ENCODE results near the gene DCBLD2. TPM values are rescaled to one million over a fixed set of nuclear protein-coding genes. Genes with fewer than 3 reads are reported as not detected.
"Not testable (repeated sequence)": the region's sequence is repeated elsewhere in the genome, so short reads cannot be mapped to it uniquely, and the experiment has no call there.

The DCBLD2 gene
- polyA plus RNA-seq, 1 of the 3 experiments (the other 2 are of a cell fraction) = 159 TPM

DNA sequence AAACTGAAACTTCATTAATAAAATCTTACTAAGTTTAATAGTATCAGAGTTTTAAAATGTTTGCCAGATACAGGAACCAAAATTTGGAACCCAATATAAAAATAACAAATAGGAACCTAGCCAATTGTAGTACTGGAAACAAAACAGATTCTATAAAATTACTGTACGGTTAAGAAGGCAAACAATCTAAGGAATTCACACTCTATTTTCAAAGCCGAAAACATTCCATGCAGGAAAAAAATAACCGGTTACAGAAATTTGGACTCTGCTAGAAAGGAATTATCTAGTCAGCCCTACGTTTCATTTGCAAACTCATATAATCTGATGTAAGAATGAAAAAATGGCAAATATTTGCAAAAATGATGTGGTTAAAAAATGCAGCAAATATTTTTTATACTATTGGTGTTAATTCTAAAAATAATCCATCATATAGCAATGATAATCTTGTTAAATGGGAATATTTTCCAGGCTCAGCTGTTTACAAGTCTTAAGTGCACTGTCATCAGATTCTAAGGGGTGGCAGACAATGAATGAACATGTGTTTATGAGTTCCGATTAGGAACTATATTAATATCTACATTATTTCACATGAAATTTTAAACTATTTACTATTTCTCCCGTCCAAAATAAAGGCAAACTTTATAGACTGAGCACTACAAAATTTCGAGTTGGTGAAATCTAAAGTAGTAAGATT is 58.1 kb downstream of the DCBLD2 start:
- Histone ChIP-seq H4K20me1 (ENCODE audit: insufficient read depth) (peaks cover 93% of the 10 kb centered on the region), H2AFZ (ENCODE audit: low read depth) (no peak overlapping the region), H3K4me2 (no peak overlapping the region), H3K79me2 (ENCODE audit: insufficient read depth) (peaks cover 95% of the 10 kb centered on the region), H3K9me2 (no peaks in the 10 kb centered on the region), H3K9ac (no peak overlapping the region), H3K27me3 (ENCODE audit: insufficient read depth) (no peaks in the 10 kb centered on the region), H3F3A (replicated peaks; ENCODE audit: insufficient read depth) (peaks cover 66% of the 10 kb centered on the region), H3K4me1 (ENCODE audit: control insufficient read depth in 1 of 2, insufficient read depth in 2 of 2, low read depth in 1 of 2, low read length in 1 of 2) (peaks cover 0 to 9% of the 10 kb centered on the region in 2 experiments; a peak in 3 of 4 replicates), H3K9me3 (no peaks in the 10 kb centered on the region), H3K36me3 (replicated peaks in 1 of 2; ENCODE audit: control insufficient read depth in 1 of 2, insufficient read depth in 2 of 2, low read length in 1 of 2) (peaks cover 22 to 89% of the 10 kb centered on the region in 2 experiments), H3K27ac (ENCODE audit: low read depth in 2 of 2, low read length in 1 of 2) (peak overlapping the region in 1 of 2 experiments; percentile 11; a peak in 1 of 4 replicates), H3K4me3 (ENCODE audit: low read depth in 2 of 2, low read length in 1 of 2) (no peak overlapping the region)
- CTCF ChIA-PET = interaction anchor here (1.0 to 1.1 kb wide), 2 partner anchors 26 to 151 kb away, joined by 3 read pairs; no protein-coding TSS in a partner anchor
- POLR2A ChIA-PET = no interaction called here
- WGBS (ENCODE audit: low lambda C conversion rate) = 77% methylated on average over 7 of the region's 7 CpGs
- DNase-seq = no peak
- TF ChIP-seq, protein P1, sequence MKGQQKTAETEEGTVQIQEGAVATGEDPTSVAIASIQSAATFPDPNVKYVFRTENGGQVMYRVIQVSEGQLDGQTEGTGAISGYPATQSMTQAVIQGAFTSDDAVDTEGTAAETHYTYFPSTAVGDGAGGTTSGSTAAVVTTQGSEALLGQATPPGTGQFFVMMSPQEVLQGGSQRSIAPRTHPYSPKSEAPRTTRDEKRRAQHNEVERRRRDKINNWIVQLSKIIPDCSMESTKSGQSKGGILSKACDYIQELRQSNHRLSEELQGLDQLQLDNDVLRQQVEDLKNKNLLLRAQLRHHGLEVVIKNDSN (IDR thresholded peaks at IDR 0.05; ENCODE audit: borderline replicate concordance, low read depth) = no peak
- no peak for TF ChIP-seq RAD21 (IDR thresholded peaks at IDR 0.05; ENCODE audit: low read length)
- TF ChIP-seq GATA2 (CRISPR knock-in tag; IDR thresholded peaks at IDR 0.05) = no peak
- TF ChIP-seq MEF2A (IDR thresholded peaks at IDR 0.05; ENCODE audit: borderline replicate concordance, low read depth) = no peak
- TF ChIP-seq JUND (IDR thresholded peaks at IDR 0.05) = no peak
- TF ChIP-seq ELF1 (IDR thresholded peaks at IDR 0.05) = no peak
- TF ChIP-seq, protein P2, sequence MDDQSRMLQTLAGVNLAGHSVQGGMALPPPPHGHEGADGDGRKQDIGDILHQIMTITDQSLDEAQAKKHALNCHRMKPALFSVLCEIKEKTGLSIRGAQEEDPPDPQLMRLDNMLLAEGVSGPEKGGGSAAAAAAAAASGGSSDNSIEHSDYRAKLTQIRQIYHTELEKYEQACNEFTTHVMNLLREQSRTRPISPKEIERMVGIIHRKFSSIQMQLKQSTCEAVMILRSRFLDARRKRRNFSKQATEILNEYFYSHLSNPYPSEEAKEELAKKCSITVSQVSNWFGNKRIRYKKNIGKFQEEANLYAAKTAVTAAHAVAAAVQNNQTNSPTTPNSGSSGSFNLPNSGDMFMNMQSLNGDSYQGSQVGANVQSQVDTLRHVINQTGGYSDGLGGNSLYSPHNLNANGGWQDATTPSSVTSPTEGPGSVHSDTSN (IDR thresholded peaks at IDR 0.05) = no peak
- TF ChIP-seq, protein P3, sequence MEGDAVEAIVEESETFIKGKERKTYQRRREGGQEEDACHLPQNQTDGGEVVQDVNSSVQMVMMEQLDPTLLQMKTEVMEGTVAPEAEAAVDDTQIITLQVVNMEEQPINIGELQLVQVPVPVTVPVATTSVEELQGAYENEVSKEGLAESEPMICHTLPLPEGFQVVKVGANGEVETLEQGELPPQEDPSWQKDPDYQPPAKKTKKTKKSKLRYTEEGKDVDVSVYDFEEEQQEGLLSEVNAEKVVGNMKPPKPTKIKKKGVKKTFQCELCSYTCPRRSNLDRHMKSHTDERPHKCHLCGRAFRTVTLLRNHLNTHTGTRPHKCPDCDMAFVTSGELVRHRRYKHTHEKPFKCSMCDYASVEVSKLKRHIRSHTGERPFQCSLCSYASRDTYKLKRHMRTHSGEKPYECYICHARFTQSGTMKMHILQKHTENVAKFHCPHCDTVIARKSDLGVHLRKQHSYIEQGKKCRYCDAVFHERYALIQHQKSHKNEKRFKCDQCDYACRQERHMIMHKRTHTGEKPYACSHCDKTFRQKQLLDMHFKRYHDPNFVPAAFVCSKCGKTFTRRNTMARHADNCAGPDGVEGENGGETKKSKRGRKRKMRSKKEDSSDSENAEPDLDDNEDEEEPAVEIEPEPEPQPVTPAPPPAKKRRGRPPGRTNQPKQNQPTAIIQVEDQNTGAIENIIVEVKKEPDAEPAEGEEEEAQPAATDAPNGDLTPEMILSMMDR (IDR thresholded peaks at IDR 0.05) = no peak
- TF ChIP-seq SIN3A (IDR thresholded peaks at IDR 0.05; ENCODE audit: borderline replicate concordance, low read depth, low read length) = no peak

DNA sequence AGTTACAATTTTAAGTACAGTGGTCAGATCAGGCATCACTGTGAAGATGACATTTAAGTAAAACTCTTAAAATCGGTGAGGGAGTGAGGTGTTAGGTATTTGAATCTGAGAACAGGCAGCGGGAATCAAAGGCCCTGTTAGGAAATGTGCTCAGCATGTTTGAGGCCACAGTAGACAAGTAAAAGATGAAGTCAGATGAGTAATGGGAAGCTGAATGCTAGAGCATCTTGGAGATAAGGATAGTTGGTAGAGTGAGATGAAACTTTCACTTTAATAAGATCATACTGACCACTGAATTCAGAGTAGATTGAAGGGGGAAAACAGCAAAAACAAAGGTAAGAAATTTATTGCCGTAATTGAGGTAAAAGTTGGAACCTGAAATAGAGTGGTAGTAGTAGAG is 61.6 kb downstream of the DCBLD2 start:
- TF ChIP-seq ELF1 (IDR thresholded peaks at IDR 0.05) = no peak
- no peak for TF ChIP-seq MEF2A (IDR thresholded peaks at IDR 0.05; ENCODE audit: borderline replicate concordance, low read depth)
- TF ChIP-seq EP300 (IDR thresholded peaks at IDR 0.05; ENCODE audit: borderline replicate concordance in 1 of 2, low read depth in 1 of 2, low read length in 1 of 2) = no peak
- TF ChIP-seq GATA2 (CRISPR knock-in tag; IDR thresholded peaks at IDR 0.05) = no peak
- Histone ChIP-seq H3K4me2 (no peak overlapping the region), H3K4me3 (ENCODE audit: low read depth in 2 of 2, low read length in 1 of 2) (no peak overlapping the region), H4K20me1 (ENCODE audit: insufficient read depth) (peaks cover 57% of the 10 kb centered on the region), H3K9ac (no peak overlapping the region), H3K27me3 (ENCODE audit: insufficient read depth) (no peaks in the 10 kb centered on the region), H3K4me1 (ENCODE audit: control insufficient read depth in 1 of 2, insufficient read depth in 2 of 2, low read depth in 1 of 2, low read length in 1 of 2) (peaks cover 0 to 3% of the 10 kb centered on the region in 2 experiments; a peak in 3 of 4 replicates), H2AFZ (ENCODE audit: low read depth) (no peak overlapping the region), H3K36me3 (replicated peaks in 1 of 2; ENCODE audit: control insufficient read depth in 1 of 2, insufficient read depth in 2 of 2, low read length in 1 of 2) (peaks cover 7 to 55% of the 10 kb centered on the region in 2 experiments), H3K9me3 (no peaks in the 10 kb centered on the region), H3K9me2 (no peaks in the 10 kb centered on the region), H3K27ac (ENCODE audit: low read depth in 2 of 2, low read length in 1 of 2) (peak overlapping the region in 1 of 2 experiments; percentile 9; a peak in 1 of 4 replicates), H3F3A (replicated peaks; ENCODE audit: insufficient read depth) (peaks cover 40% of the 10 kb centered on the region), H3K79me2 (ENCODE audit: insufficient read depth) (peaks cover 60% of the 10 kb centered on the region)
- ChIA-PET CTCF (no interaction called here), POLR2A (no interaction called here)
- DNase-seq = no peak
- 84% methylated on average over 3 of the region's 3 CpGs for WGBS (ENCODE audit: low lambda C conversion rate)

DNA sequence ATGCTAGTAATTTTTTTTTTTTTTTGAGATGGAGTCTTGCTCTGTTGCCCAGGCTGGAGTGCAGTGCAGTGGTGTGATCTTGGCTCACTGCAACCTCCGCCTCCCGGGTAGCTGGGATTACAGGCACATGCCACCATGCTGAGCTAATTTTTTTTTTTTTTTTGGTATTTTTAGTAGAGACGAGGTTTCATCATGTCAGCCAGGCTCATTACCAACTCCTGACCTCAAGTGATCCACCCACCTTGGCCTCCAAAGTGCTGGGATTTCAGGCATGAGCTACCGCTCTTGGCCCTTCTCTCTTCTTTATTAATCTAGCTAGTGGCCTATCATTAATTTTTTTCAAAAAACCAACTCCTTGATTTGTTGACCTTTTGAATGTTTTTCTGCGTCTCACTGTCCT is 70.4 kb downstream of the DCBLD2 start:
- CTCF ChIA-PET = interaction anchor here (0.7 to 1.4 kb wide), 4 partner anchors 10 to 229 kb away, joined by 3 to 5 read pairs (median 3); no protein-coding TSS in a partner anchor
- peaks cover 78% of the 10 kb centered on the region for H3K79me2 ChIP-seq (ENCODE audit: insufficient read depth)
- WGBS (ENCODE audit: low lambda C conversion rate) = 94% methylated on average over 5 of the region's 5 CpGs

More for the DNA sequence above, 70.4 kb downstream of the DCBLD2 start:
- Histone ChIP-seq H3K27ac (ENCODE audit: low read depth in 2 of 2, low read length in 1 of 2) (peak overlapping the region in 1 of 2 experiments; percentile 18; a peak in 1 of 4 replicates), H4K20me1 (ENCODE audit: insufficient read depth) (peaks cover 43% of the 10 kb centered on the region), H3K36me3 (replicated peaks in 1 of 2; ENCODE audit: control insufficient read depth in 1 of 2, insufficient read depth in 2 of 2, low read length in 1 of 2) (peaks cover 5 to 37% of the 10 kb centered on the region in 2 experiments), H3F3A (replicated peaks; ENCODE audit: insufficient read depth) (peaks cover 67% of the 10 kb centered on the region)
- DNase-seq; H3K9me3 ChIP-seq; H3K9ac ChIP-seq; H3K9me2 ChIP-seq; H2AFZ ChIP-seq (ENCODE audit: low read depth); H3K4me1 ChIP-seq (ENCODE audit: control insufficient read depth in 1 of 2, insufficient read depth in 2 of 2, low read depth in 1 of 2, low read length in 1 of 2); H3K4me3 ChIP-seq (ENCODE audit: low read depth in 2 of 2, low read length in 1 of 2); H3K27me3 ChIP-seq (ENCODE audit: insufficient read depth); H3K4me2 ChIP-seq; POLR2A ChIA-PET: not testable (repeated sequence)
